GM18499 (cell line): Measurements from ENCODE around the gene CD82.
"Not testable (repeated sequence)": the region's sequence is repeated elsewhere in the genome, so short reads cannot be mapped to it uniquely, and the experiment has no call there.

ENCODE experiments used
- ATAC-seq: cut with Tn5 transposase; IDR thresholded peaks from one replicate; pipeline ENCODE4 v1.9.1; 2021; ENCODE audit warnings: moderate number of reproducible peaks; ENCODE audit not compliant: insufficient read depth, unreplicated experiment

CD82 gene

DNA sequence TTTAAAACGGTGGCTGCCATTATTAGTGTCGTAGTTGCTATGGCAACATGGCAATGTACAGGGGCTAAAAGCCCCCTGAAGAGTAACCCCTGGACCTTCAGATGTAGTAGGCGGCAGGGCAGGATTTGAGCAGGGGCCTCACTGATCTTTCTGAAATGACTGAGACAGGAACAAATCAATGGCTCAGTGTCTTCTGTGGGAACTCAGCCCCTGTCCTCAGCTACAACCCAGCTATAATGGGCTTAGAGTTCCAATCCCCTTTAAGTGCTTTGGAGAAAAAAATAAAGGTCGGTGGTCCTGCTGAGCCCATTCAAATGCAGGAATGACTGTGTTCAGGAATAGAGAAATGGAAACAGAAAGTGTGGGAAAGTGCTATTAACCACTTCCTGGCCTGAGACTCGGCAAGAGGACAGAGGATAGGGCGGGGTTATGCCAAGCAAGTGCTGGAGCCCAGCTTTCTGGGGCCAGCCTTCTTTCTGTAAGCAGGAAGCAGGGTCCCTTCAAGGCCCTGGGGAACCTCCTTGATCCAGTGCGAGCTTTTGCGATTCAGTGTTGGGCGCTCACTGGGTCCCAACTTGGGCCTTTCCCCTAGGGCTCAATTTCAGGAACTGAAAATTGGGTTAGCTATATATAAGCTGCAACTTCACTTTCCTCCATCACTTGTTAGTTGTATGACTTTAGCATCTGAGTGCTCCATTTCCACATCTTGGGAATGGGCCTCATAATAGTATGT is 6.1 kb upstream of the CD82 start:
- peak; percentile 59 for ATAC-seq

DNA sequence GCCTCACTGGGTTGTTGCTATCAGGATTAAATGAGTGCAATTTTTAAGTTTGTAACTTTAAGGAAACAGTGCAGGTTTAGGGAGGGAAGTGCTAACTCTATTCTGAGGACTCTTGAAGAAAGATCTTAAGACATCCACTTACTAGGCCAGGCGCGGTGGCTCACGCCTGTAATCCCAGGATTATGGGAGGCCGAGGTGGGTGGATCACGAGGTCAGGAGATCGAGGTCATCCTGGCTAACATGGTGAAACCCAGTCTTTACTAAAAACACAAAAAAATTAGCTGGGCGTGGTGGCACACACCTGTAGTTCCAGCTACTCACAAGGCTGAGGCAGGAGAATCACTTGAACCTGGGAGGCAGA is 5.5 kb upstream of the CD82 start:
- not testable (repeated sequence) for ATAC-seq

DNA sequence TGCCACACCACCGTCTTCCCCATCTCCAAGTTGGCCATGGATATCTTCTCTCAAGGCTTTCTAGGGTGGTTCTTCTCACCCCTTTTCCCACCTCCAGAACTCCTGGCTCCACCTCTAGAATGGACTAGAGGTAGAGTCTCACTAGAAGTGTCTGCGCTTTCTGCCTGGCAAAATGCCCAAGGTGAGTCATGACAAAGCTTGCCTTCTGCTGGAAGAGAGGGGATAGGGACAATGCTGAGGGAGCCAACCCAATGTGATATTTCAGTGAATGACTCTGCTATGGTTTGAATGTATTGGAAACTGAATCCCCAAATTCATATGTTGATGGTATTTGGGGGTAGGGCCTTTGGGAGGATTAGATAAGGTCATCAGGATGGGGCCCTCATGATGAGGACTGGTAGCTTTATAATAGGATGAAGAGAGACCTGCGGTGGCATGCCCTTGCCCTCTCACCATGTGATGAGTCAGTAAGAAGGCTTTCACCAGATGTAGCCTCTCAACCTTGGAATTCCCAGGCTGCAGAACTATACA is 4.1 kb upstream of the CD82 start:
- ATAC-seq, result no peak

DNA sequence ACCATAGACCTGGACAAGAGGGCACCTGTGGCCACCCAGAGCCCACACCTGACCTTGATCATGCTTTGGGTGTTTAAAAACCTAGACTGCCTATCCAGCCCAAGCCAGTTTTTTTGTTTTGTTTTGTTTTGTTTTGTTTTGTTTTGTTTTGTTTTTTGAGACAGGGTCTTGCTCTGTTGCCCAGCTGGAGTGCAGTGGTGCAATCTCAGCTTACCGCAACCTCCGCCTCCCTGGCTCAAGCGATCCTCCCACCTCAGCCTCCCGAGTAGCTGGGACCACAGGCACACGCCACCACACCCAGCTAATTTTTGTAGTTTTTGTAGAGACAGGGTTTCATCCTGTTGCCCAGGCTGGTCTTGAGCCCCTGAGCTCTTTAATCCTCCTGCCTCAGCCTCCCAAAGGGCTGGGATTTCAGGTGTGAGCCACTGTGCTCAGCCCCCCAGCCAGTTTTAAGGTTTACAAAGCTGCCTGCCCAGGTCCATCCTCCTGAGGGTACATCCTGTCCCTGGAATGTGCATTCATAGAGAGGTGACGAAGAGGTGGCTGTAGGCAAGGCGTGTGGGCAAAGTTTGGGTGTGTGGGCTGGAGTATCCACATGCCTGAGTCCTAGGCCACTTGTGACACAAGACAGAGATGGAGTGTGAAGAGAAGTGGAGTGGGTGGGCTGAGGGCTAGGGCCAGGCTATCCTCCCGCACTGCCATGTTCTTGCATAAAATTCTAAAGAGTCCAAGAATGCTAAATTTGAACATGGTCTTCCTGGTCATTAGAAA is 3.3 kb upstream of the CD82 start:
- no peak for ATAC-seq

DNA sequence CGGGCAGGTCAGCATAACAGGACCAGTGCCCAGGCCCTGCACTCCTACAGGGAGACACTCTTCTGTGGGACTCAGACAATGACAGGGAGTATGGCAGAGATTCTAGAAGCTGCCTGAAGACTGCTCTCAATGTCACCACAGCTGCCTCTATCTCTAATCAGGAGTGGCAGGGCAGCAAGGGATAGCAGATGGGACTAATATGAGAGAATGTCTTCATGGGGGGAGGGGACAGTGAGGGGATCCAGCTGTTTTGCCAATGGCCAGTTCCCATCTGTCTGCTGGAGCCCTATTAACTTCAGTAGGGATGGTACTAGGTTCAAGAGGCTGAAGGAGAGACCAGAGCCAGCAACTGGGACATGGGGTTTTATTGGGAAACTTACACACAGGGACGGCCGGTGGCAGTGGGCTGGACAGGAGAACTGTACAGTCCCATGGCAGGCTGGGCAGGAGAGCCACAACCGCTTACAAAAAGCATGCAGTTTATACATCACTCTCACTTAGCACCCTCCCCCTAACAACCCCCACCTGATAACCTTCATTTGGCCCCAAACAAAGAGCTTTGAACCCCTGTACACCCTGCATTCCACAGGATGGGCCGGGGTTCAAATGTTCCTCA is 2.5 kb upstream of the CD82 start:
- no peak for ATAC-seq

DNA sequence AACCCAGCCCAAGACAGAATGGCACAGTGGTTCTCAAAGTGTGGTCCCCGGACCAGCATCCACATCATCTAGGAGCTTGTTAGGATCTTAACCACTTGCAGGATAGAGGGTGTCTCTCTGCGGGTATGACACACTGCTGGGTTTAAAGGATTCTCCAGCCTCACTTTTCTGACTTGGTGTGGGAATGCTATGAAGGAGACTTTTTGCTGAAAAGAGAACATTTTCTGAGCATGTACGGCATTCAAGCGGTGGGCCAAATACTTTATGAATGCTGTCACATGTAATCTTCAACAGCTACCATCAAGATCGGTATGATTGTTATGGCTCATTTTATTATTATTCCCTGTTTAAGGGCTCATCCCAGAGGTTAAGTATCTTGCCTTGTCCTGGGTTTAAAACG is 1.8 kb upstream of the CD82 start:
- ATAC-seq, result no peak

DNA sequence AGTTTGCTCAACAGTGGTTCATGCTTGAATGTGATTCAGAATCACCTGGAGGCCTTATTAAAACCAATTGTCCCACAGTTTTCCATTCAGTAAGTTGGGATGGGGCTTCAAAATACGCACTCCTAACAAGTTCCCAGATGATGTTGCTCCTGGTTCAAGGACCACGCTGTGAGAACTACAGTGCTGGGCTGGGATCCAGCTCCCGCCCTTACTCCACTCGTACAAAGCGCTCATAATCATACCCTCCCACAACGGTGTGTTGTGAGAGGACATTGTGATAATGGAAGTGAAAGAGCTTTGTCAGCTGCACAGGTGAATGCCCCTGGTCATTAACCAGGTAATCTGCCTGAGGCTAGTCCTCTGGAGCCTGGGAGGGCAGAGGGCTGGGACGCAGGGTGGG is 1.3 kb upstream of the CD82 start:
- no peak for ATAC-seq

DNA sequence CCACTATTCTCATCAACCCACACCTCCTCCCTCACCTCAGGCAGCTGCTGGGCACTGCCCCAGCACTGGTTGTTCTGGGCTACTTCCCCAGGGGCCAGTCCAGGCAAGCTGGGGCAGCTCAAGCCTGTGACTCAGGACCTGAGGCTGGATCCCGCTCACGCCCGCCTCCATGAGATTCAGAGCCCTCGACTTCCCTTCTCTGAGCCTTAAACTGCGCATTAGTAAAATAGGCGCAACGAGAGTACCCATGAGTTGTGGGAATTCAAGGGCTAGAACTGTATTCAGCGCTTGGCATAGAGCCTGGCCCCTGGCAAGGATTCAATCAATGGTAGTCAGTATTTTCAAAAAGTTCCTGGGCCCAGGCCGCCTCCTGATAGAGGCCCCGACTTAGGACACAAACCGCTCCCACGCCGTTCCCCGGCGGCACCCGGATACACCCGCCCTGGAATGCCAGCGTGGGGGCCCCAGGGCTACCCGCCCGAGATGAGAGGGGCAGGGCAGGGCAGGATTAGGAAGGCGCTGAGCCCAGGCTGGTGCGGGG is 723 bp upstream of the CD82 start:
- ATAC-seq, result no peak

DNA sequence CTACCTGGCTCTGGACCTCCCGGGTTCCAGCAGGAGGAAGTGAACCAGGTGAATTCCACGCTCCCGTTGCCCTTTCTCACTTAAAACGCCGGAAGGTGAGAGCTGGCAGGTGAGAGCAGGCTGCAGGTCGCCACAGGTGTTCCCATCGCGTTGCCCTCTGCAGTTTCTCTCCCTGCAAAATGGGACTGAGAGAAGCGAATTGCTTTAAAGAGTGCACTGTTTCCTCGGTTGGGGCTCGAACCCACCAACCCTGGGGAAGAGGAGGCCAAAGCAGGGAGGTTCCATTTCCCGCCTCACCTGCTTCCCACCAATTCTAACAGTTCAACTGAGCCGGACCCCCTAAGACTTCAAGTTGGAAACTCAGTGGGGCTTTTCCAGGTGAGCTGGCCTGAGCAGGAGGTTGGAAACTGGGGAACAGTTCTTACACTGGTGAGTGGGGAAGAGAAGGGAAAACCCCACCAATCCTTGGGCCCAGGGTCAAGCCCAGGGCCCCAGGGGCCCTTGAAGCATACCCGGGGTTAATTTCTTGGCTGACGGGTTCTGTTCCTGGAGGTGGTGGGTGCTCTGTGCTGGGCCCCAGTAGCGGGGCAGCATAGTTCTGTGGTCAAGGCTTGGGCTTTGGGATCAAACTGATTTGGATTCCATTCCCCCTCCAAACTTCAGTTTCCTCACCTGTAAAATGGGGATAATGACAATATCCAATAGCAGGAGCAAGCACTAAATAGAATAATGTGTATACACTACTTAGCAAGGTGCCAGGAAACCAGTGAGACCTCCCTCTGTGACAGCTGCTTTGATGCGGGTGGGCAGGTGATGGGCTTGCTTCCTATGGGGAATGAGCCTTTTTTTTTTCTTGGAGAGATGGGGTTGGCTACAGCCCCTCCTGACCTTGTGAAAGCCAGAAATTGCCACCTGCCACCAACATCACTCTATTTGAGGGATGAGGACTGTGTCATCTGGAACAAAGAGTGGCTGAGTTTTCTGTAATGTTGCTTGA is 788 bp downstream of the CD82 start:
- ATAC-seq, result no peak

DNA sequence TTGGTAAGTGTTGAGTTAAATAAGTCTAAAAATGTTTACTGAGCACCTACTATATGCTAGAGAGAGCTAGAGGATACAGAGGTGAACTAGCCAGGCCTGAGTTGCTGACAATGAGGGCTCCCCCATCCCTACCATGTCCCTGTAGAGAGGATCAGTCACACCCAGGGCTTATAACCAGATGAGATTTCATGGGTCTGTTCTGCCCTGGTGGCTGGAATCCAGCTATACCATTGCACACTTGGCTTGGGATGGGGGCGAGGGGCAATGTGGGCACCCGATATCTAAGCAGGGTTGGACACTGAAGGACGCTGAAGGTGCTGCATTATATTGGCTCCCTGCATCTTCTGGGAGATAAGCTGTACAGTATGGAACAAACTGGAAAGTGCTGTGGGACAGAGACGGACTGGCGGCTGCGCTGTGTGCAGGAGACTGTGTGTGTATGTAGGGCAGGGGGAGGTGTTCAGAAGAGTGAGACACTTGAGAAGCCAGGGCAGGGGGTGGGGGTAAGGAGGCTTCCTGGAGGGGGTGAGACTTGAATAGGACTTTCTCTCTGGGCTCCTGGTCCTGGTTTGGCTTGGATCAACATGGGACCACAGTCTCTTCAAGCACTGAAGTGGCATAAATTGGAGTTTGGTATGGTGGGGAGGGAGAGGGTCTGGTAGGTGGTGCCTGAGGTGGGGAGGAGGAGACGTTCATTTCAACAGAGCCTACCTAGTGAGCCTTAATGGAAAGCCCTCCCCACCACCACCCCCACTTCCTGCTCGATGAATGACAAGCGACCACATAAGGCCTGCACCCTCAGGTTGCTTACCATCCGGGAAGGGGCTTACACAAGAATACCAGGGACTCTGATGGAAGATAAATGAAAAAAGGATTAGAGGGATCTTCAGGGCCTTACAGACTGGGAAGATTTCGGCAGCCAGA is 1.8 kb downstream of the CD82 start:
- no peak for ATAC-seq

DNA sequence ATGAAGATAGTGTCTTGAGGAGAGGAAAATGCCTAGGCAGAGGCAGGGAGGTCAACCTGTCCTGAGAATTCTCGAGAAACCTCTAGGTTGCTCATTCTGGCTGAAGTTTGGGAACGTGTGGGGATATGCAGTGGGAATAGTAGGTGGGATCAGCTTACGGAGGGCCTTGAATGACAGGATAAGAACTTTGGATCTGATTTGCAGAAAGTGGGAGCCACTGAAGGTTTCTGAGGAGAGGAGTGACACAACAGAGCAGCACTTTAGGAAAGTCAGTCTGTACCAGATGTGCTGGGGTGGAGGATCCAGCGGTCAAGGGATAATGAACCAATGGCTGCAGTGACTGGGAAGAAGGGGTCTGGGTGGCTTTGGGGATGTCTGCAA is 2.4 kb downstream of the CD82 start:
- no peak for ATAC-seq

DNA sequence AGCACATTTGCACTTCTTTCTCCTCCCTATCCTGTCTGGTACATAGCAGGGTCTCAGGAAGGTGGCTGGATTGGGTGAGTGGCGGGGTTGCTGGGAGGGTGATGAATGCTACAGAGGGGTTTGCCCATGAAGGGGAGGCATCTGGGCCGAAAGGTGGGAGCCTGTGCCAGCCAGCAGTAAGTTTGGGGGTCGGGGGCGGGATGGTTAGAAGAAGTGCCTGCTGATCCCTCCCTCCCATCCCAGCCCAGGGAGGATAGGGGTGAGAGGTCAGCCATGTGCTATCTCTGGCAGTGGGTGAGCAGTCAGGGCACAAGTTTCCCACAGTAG is 2.8 kb downstream of the CD82 start:
- no peak for ATAC-seq

DNA sequence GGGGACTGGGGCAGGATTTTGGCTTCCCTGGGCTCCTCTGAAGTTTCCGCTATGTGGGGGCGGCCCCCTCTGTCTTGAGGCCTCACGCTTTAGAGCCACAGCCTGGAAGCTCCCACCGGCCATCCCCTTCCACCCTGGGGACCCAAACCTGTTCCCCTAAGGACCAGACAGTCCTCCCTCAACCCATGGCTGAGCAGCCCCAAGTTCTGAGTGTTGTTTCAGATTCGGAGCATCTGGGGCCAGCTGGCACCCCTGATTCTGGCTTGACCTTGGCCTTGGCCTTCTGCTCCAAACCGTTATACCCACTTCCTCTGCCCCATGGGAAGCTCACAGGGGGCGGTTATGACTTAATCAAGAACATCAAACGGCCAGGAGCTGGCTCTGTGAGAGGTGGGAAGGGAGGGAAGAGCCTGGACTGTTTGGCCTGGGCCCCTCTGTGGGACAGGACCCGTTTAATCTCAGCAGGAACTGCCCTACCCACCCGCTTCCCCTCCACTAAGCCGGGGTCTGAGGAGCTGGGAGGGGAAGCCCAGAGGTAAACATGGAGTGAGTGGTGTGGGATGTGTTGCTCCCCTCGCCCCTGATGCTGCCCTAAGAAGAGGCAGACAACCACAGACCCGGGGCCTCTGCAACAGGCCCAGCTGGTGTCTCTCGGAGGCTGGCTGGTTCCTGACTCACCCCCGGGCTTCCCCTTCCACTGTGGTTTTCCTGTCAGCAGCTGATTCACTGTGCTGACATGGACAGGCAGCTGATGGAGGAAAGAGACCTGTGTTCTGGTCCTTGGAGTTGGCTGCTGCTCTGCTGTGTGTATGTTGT is 3.4 kb downstream of the CD82 start:
- ATAC-seq, result peak; percentile 33

DNA sequence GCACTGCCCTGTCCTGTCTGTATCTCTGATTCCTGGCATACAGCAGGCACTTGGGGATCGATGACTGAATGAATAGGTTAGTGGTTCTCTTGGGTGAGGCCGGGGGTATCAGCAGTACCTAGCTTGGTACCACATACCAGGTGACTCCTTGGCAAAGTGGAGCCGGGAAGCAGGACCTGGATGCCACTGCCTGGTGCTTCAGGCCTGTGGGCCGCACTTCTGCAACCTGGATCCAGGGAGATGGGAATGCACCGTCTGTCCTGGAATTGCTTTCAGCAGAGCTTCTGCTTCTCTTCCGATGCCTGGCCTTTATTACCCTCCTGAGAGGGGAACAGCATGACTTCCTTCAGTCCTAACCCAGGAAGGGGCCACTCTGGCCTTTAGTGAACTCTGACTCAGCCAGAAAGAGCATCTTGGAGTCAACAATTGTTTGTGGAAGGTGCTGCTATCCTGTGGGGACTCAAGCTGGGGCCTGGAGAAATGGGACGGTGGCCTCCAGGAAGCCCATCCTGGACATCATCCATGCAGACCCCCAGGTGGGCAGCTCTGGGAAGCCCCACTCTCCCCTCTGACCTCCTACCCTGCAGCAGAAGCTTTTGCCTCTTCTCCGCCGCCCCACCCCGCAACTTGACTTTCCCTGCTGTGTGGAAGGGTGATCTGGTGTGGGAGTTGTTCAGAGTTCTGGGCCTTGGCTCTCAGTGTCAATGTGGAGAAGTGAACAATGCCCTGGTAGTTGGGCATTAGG is 5.1 kb downstream of the CD82 start:
- ATAC-seq, result no peak

DNA sequence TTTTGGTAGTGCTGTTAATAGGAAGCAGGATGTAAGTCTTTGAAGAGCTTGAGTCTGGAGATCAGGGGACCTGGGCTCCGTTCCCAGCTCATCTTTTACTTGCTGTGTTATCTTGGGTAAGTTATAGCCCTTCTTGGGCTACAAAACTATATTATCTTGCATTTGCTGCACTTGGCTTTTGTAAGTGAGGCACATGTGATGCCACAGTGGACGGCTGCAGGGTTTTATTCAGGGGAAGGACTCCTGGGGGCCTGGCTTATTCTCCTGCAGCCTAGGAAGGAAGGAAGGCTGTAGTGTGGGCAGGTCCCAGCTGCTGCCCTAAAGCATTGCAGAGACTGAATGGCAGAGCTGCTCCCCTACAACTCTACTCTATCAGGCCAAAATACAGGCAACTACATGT is 6.4 kb downstream of the CD82 start:
- no peak for ATAC-seq

DNA sequence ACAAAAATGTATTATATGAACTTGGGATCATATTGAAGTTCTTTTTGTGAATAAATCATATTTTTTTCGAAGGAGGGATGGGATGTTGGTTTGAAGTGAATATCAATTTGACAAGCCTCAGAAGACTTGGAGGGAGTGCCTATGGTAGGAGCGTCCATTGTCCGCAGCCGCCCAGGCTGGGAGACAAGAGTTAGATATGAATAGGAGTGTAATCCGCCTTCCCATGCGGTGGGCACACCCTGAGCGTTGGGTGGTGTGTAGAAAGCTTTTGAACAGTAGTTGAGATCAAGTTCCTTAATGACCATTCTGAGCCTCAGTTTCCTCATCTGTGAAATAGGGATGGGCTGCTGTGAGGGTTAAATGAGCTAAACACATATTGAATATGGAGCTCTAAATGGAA is 7.0 kb downstream of the CD82 start:
- no peak for ATAC-seq

DNA sequence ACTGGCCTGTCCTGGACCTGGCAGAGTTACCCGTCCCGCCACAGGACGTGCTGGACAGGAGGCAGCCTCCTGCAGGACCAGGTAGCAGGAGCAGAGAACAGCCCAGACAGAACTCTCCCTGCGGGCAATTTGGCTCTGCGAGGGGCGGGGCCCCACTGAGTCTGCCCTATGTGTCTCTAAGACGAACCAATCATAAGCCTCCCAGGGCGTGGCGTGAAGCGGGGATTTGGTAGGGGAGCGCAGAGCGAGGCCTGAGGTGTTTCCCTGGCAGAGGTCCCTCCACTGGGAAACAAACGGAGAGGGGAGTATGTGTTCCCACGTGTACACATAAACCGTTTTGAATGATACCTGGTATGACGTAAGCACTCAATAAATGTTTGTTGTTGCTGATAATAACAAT is 7.4 kb downstream of the CD82 start:
- ATAC-seq, result no peak

DNA sequence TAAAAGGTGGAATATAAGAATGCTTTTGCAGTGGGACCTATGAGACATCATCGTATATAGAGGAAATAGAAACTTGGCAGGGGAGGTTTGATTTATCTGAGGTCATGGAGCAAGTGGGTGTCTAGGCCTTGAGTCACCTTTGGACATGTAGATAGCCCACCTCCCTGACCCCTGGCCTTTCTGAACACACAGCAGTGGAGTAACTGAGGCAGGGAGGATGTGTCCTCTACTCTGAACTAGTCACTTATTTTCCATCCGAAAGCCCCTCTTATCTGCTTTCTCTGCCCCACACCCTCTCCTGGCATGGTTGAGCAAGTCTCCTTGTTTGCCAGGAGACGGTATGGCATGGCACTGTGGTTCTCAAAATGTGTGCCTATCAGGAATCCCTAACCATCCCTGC is 7.9 kb downstream of the CD82 start:
- no peak for ATAC-seq
